NCI-H2107 (cell line): ENCODE measurements around the gene ACACA.

Experiments used
- DNase-seq: peaks from one replicate; lab custom pipeline; 2025; lab: John Stamatoyannopoulos, UW

The ACACA gene

GRCh38 chr17:37344519-37344918 lies 62.1 kb downstream of the ACACA start:
- DNase-seq = no peak

- DNase-seq = no peak
Observed at GRCh38 chr17:37342589-37342988, 64.0 kb downstream of the ACACA start.

- no peak for DNase-seq
Observed at GRCh38 chr17:37340804-37341203, 65.8 kb downstream of the ACACA start.

- DNase-seq = no peak
Observed at GRCh38 chr17:37339321-37339720, 67.3 kb downstream of the ACACA start.

GRCh38 chr17:37338847-37339246 lies 67.8 kb downstream of the ACACA start:
- DNase-seq = no peak

- no peak for DNase-seq
Observed at GRCh38 chr17:37327341-37328090, 79.1 kb downstream of the ACACA start.

GRCh38 chr17:37322826-37323561 lies 83.6 kb downstream of the ACACA start:
- no peak for DNase-seq

- DNase-seq = no peak
Observed at GRCh38 chr17:37322106-37322505, 84.5 kb downstream of the ACACA start.

GRCh38 chr17:37318931-37319594 lies 87.6 kb downstream of the ACACA start:
- DNase-seq = no peak

- no peak for DNase-seq
Observed at GRCh38 chr17:37317867-37318266, 88.8 kb downstream of the ACACA start.

GRCh38 chr17:37315601-37316000 lies 91.0 kb downstream of the ACACA start:
- no peak for DNase-seq

GRCh38 chr17:37312137-37312923 lies 94.3 kb downstream of the ACACA start:
- DNase-seq = no peak

GRCh38 chr17:37310940-37311339 lies 95.7 kb downstream of the ACACA start:
- DNase-seq = no peak

GRCh38 chr17:37309051-37309450 lies 97.6 kb downstream of the ACACA start:
- DNase-seq = no peak

GRCh38 chr17:37305406-37305905 lies 101.2 kb downstream of the ACACA start:
- DNase-seq = no peak

- no peak for DNase-seq
Observed at GRCh38 chr17:37301288-37301687, 105.3 kb downstream of the ACACA start.

- no peak for DNase-seq
Observed at GRCh38 chr17:37300683-37301082, 106.0 kb downstream of the ACACA start.

- no peak for DNase-seq
Observed at GRCh38 chr17:37299257-37299980, 107.2 kb downstream of the ACACA start.

GRCh38 chr17:37295888-37296287 lies 110.7 kb downstream of the ACACA start:
- no peak for DNase-seq

GRCh38 chr17:37294888-37295287 lies 111.7 kb downstream of the ACACA start:
- DNase-seq = no peak

- DNase-seq = no peak
Observed at GRCh38 chr17:37293770-37294169, 112.9 kb downstream of the ACACA start.
